HEK293 (cell line): Measurements from ENCODE around the gene RAB5A.
"Not testable (repeated sequence)": the region's sequence is repeated elsewhere in the genome, so short reads cannot be mapped to it uniquely, and the experiment has no call there.

Experiments used
- ATF2 ChIP-seq: fragments of 450-650 bp; formaldehyde crosslinking; IDR thresholded peaks from 2 replicates; pipeline ENCODE4 v1.5.1; 2016; ENCODE audit warnings: missing biosample characterization, missing genetic modification characterization, low read depth
- CTCF ChIP-seq: fragments of 450-650 bp; formaldehyde crosslinking; IDR thresholded peaks from 2 replicates; pipeline ENCODE4 v1.5.1; 2016; ENCODE audit warnings: missing biosample characterization, missing genetic modification characterization
- ZNF10 ChIP-seq: fragments of 450-650 bp; formaldehyde crosslinking; IDR thresholded peaks from 2 replicates; pipeline ENCODE4 v1.5.1; 2017; ENCODE audit warnings: missing biosample characterization, missing genetic modification characterization
- ZNF146 ChIP-seq: fragments of 450-650 bp; formaldehyde crosslinking; IDR thresholded peaks from 2 replicates; pipeline ENCODE4 v1.5.1; 2016; ENCODE audit warnings: missing biosample characterization, missing genetic modification characterization
- ZNF169 ChIP-seq: fragments of 450-650 bp; formaldehyde crosslinking; IDR thresholded peaks from 2 replicates; pipeline ENCODE4 v1.5.1; 2016; ENCODE audit warnings: missing biosample characterization, missing genetic modification characterization
- ZNF175 ChIP-seq: fragments of 450-650 bp; formaldehyde crosslinking; IDR thresholded peaks from 2 replicates; pipeline ENCODE4 v1.5.1; 2016; ENCODE audit warnings: missing biosample characterization, missing genetic modification characterization
- ZNF324 ChIP-seq: fragments of 450-650 bp; formaldehyde crosslinking; IDR thresholded peaks from 2 replicates; pipeline ENCODE4 v1.5.1; 2016; ENCODE audit warnings: missing biosample characterization, missing genetic modification characterization
- ZNF514 ChIP-seq: fragments of 450-650 bp; formaldehyde crosslinking; IDR thresholded peaks from 2 replicates; pipeline ENCODE4 v1.5.1; 2016; ENCODE audit warnings: missing biosample characterization, missing genetic modification characterization
- ZNF830 ChIP-seq: fragments of 450-650 bp; IDR thresholded peaks from 2 replicates; pipeline ENCODE4 v1.5.0; 2018; ENCODE audit warnings: missing biosample characterization, missing genetic modification characterization, low read depth, mild to moderate bottlenecking, moderate library complexity

DNA sequence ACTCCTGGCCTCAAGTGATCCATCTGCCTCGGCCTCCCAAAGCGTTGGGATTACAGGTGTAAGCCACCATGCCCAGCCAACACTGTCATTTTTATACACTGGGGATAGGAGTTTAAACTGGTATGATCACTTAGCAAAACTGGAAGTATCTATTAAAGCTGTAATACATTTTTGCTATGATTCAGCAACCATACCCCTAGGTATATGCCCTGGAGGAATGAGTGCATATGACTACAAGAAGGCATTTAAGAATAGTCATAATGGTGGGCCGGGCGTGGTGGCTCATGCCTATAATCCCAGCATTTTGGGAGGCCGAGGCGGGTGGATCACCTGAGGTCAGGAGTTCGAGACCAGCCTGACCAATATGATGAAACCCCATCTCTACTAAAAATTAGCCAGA, 85.0 kb downstream of the RAB5A start:
- not testable (repeated sequence) for TF ChIP-seq ZNF514 (tag by site-specific recombination); ZNF10; ZNF175 (tag by site-specific recombination); ZNF146 (tag by site-specific recombination); ZNF169 (tag by site-specific recombination); ATF2; ZNF324 (tag by site-specific recombination); ZNF830; CTCF (tag by site-specific recombination)
